Coronary artery (tissue), 2 donors: ENCODE results near the gene IFIT5.
"Not testable (repeated sequence)": the region's sequence is repeated elsewhere in the genome, so short reads cannot be mapped to it uniquely, and the experiment has no call there.

Experiments
- DNase-seq: peaks from one replicate; pipeline ENCODE4 v3.0.0-alpha.2; 2017; ENCODE audit warnings: low spot score
- H3K27ac ChIP-seq, 2 donors: fragments of 200-600 bp; sonication (generic); one replicate each; pipeline ENCODE4 v1.5.1; 2016 to 2019
- H3K4me3 ChIP-seq: fragments of 200-600 bp; sonication (generic); 2 replicates; pipeline ENCODE4 v1.5.1; 2016; ENCODE audit warnings: mild to moderate bottlenecking, moderate library complexity
- TF ChIP-seq, protein P1 (sequence below): fragments of 200-600 bp; sonication (generic); IDR thresholded peaks from one replicate; pipeline ENCODE4 v1.5.1; 2019; ENCODE audit warnings: antibody characterized with exemption

IFIT5 gene

DNA sequence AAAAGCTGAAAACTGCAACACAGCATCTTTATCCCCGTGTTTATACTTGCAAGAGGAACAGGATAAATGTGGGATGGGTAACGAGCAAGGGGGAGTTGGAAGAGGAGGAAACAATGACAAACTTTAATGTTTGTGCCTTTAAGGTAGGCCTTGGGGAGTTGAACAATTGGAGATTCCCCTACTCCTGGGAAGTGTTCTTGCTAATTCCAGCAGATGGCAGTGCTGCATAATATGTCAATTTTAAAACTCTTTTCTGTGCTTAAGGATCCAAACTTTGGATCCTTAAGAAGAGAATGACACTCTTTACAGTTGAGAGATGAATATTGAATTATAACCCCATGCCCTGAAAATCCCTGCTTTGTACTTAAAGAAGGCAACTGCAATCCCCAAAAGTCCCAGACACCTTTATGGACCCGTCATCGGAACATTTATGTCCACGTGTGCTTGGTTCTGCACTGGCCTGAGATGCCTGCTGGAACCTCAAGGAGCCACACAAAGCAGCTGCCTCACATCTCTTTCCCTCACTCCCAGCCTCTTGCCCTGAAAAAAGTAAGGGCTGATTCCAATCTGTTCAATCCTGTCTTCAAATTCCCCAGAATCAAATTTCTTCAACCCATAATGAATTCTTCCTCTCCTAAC lies 12.0 kb downstream of the IFIT5 start:
- no peak overlapping the region for H3K4me3 ChIP-seq
- TF ChIP-seq, protein P1, sequence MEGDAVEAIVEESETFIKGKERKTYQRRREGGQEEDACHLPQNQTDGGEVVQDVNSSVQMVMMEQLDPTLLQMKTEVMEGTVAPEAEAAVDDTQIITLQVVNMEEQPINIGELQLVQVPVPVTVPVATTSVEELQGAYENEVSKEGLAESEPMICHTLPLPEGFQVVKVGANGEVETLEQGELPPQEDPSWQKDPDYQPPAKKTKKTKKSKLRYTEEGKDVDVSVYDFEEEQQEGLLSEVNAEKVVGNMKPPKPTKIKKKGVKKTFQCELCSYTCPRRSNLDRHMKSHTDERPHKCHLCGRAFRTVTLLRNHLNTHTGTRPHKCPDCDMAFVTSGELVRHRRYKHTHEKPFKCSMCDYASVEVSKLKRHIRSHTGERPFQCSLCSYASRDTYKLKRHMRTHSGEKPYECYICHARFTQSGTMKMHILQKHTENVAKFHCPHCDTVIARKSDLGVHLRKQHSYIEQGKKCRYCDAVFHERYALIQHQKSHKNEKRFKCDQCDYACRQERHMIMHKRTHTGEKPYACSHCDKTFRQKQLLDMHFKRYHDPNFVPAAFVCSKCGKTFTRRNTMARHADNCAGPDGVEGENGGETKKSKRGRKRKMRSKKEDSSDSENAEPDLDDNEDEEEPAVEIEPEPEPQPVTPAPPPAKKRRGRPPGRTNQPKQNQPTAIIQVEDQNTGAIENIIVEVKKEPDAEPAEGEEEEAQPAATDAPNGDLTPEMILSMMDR, result peak; percentile 88
- no peak for DNase-seq
- H3K27ac ChIP-seq, result no peak overlapping the region

DNA sequence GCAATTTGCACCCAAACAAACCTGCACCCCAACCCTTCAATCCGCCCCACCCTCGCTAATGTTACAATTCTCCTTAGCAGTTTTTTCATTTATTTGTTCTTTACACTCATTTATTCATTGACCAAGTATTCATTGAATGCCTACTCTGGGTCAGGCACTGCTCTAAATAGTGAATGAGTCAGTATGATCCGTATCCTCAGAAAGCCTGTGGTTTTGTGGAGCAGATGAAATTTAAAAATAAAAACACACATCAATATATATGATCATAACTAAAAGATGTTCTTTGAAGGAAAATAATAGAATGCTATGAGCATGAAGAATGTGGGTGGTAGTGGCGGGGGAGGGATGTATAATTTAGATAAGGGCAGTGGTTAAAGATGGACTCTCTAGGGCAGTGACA lies 13.3 kb downstream of the IFIT5 start:
- H3K4me3 ChIP-seq, result no peak overlapping the region
- DNase-seq, result no peak
- H3K27ac ChIP-seq, result no peak overlapping the region
- TF ChIP-seq, protein P1, result no peak

DNA sequence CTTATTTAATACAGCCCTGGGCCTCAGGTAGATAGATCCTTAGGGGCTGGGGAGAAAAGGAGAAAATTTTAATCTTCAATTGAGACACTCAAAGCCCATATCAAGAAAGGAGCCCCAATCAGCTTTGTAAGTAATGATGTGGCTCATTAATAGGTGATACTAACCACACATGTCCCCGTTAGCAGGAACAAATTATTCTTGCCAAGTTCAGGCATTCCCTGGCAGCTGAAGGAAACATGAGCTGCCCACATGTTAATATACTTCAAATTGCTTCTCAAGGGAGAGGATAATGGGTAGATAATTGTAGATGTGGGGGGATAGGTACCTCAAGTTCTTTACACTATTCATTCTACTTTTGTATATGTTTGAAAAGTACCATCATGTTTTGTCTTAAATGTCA lies 14.5 kb downstream of the IFIT5 start:
- Histone ChIP-seq H3K27ac (no peak overlapping the region), H3K4me3 (no peak overlapping the region)
- TF ChIP-seq, protein P1, result no peak
- no peak for DNase-seq

DNA sequence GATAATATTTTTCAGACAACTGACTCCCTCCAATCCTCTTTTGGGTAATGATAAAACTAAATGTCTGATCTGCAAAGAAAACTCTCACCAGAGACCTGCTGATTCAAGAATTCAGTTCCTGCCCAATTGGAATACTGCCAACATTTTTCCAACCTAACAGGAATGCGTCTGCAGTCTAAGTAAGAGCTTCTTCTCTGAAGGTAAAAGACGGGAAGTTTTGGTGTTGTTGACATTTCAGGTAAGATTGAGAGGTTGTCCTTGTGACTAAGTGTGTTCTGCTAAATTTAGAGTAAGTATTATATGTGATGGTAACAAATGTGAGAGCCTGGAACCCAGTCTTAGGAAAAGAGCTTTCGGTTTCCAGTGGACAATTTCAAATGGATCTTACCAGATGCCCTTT lies 17.6 kb downstream of the IFIT5 start:
- no peak overlapping the region for H3K27ac ChIP-seq
- H3K4me3 ChIP-seq, result no peak overlapping the region
- TF ChIP-seq, protein P1, result no peak
- no peak for DNase-seq

DNA sequence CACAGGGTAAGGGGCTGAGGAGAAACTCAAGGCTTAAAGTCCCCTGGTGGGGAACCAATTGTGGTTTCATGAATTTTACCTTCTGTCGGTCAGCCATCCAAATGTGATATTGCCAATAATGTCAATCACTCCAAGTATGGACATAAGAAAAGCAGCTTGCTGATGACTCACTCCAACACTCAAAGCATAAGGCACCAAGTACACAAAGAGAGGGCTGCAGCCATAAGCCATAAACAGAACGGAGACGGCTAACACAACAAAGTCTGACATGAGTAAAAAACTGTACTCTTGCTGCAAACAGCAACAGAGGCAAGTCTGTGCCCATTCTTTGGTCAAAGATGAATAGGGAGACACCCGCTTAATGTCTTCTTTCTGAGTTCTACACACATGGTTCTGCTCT lies 24.2 kb downstream of the IFIT5 start:
- TF ChIP-seq, protein P1, result no peak
- H3K27ac ChIP-seq, result no peak overlapping the region
- no peak overlapping the region for H3K4me3 ChIP-seq
- DNase-seq, result no peak

DNA sequence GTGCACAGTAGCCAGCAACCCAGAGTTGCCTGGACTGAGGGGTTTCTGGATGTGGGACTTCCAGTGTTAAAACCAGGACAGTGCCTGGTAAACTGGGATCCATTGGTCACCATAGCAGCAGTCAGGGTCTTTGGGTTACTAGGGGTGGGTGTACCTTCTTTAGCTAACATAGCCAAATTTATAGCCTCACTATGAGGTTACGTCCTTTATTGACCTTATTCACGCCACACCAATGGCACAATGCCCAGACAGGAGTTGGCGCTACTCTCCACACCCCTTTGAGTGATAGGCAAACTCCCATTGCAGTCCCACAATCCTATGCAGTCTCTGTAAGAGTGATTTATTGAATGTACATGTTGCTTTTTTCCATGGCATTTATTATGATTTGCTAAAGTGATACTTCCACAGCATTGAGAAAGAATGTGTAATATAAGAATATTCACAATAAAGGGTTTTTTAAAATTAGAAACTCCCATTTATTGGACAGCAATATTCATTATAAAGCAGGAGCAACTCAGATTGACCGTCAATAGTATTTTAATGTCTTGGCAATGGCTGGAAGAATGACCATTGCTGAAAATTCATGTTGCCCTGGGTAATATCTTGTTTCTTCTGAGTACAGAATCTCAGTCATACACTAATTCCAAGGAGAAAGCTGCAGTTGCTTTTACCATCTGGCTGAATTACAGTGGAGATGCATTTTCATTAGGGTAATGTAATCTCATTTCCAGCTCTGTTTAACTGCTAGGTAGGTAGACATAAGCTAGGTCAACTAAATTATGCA lies 26.1 kb downstream of the IFIT5 start:
- no peak for DNase-seq
- TF ChIP-seq, protein P1, result no peak
- Histone ChIP-seq H3K27ac (no peak overlapping the region), H3K4me3 (no peak overlapping the region)

DNA sequence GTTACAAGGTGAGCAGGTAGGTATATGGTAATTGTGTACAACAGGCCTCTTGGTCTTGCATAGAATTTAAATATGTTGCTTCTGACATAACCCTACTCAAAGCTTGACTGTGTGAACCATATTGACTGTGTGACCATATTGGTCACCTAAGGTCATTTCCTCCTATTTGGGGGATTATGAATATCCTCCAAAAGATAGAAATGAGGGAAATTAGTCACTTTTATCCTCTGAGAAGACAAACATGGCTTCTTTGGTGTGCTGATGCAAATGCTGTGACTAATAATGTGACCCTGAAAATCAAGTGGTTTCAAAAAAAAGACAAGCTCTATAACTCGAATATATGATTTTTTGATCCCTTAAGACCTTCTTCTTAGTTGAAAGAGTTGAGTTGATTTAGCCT lies 27.9 kb downstream of the IFIT5 start:
- no peak for DNase-seq
- Histone ChIP-seq H3K27ac (no peak overlapping the region), H3K4me3 (no peak overlapping the region)
- TF ChIP-seq, protein P1, result no peak

DNA sequence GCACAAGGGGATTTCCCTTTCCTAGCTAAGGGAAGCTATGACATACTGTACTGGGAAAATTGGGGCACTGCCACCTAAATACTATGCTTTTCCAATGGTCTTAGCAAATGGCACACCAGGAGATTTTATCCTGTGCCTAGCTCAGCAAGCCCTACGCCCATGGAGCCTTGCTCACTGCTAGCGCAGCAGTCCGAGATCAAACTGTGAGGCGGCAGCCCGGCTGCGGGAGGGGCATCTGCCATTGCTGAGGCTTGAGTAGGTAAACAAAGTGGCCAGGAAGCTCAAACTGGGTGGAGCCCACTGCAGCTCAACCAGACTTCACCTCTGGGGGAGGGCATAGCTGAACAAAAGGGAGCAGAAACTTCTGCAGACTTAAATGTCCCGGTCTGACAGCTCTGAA lies 30.5 kb downstream of the IFIT5 start:
- not testable (repeated sequence) for H3K4me3 ChIP-seq, H3K27ac ChIP-seq, DNase-seq
